MM.1S (cell line): ENCODE data around the gene LGALS12.

Source experiments
- DNase-seq: peaks from one replicate; pipeline ENCODE4 v3.0.0-alpha.2; 2015
- H2AFZ ChIP-seq: fragments of 300-600 bp; sonication (generic); 2 replicates; pipeline ENCODE4 v1.6.0; 2016; ENCODE audit warnings: antibody characterized with exemption, low read length
- H3F3A ChIP-seq: fragments of 300-600 bp; sonication (generic); 2 replicates; pipeline ENCODE4 v1.6.1; 2016; ENCODE audit warnings: mild to moderate bottlenecking, antibody characterized with exemption, low read length, moderate library complexity, mixed read lengths; ENCODE audit not compliant: insufficient read depth
- H3K27ac ChIP-seq: fragments of 300-600 bp; sonication (generic); 2 replicates; pipeline ENCODE4 v1.5.1; 2016; ENCODE audit warnings: mild to moderate bottlenecking, low read length
- H3K27me3 ChIP-seq: fragments of 300-600 bp; sonication (generic); replicated peaks from 2 replicates; pipeline ENCODE4 v1.6.0; 2016; ENCODE audit warnings: low read length; ENCODE audit not compliant: insufficient read depth
- H3K36me3 ChIP-seq: fragments of 300-600 bp; sonication (generic); replicated peaks from 2 replicates; pipeline ENCODE4 v1.6.1; 2016; ENCODE audit warnings: mild to moderate bottlenecking, low read length, mixed read lengths; ENCODE audit not compliant: insufficient read depth
- H3K4me1 ChIP-seq: fragments of 300-600 bp; sonication (generic); 2 replicates; pipeline ENCODE4 v1.6.1; 2016; ENCODE audit warnings: low read length, mixed read lengths
- H3K4me2 ChIP-seq: fragments of 300-600 bp; sonication (generic); 2 replicates; pipeline ENCODE4 v1.6.0; 2016; ENCODE audit warnings: low read depth, low read length
- H3K4me3 ChIP-seq: fragments of 300-600 bp; sonication (generic); 2 replicates; pipeline ENCODE4 v1.5.1; 2016; ENCODE audit warnings: low read length, mixed read lengths
- H3K79me2 ChIP-seq: fragments of 300-600 bp; sonication (generic); 2 replicates; pipeline ENCODE4 v1.6.1; 2016; ENCODE audit warnings: mixed run types, low read length, mixed read lengths
- H3K9ac ChIP-seq: fragments of 300-600 bp; sonication (generic); 2 replicates; pipeline ENCODE4 v1.6.1; 2016; ENCODE audit warnings: low read length, mixed read lengths
- H3K9me2 ChIP-seq: fragments of 300-600 bp; sonication (generic); replicated peaks from 2 replicates; pipeline ENCODE4 v1.6.1; 2016; ENCODE audit warnings: mild to moderate bottlenecking, low read length, mixed read lengths; ENCODE audit not compliant: insufficient read depth
- H3K9me3 ChIP-seq: fragments of 300-600 bp; sonication (generic); replicated peaks from 2 replicates; pipeline ENCODE4 v1.6.1; 2016; ENCODE audit warnings: mild to moderate bottlenecking, low read length, mixed read lengths; ENCODE audit not compliant: insufficient read depth
- H4K20me1 ChIP-seq: fragments of 300-600 bp; sonication (generic); 2 replicates; pipeline ENCODE4 v1.6.1; 2016; ENCODE audit warnings: mild to moderate bottlenecking, low read length, moderate library complexity, mixed read lengths; ENCODE audit not compliant: insufficient read depth
- EZH2 ChIP-seq: fragments of 300-600 bp; sonication (generic); optimal IDR thresholded peaks from 2 replicates; pipeline ENCODE3; 2017; ENCODE audit warnings: low read depth, mild to moderate bottlenecking, antibody characterized with exemption, low read length, mixed read lengths
- EZH2phosphoT487 ChIP-seq: fragments of 300-600 bp; sonication (generic); IDR thresholded peaks from 2 replicates; pipeline ENCODE4 v1.6.1; 2018; ENCODE audit warnings: antibody characterized with exemption, low read length
- TF ChIP-seq, protein P1 (sequence below): fragments of 300-600 bp; sonication (generic); IDR thresholded peaks from 2 replicates; pipeline ENCODE4 v1.5.1; 2016; ENCODE audit warnings: antibody characterized with exemption, low read length, mixed read lengths

The LGALS12 gene

DNA sequence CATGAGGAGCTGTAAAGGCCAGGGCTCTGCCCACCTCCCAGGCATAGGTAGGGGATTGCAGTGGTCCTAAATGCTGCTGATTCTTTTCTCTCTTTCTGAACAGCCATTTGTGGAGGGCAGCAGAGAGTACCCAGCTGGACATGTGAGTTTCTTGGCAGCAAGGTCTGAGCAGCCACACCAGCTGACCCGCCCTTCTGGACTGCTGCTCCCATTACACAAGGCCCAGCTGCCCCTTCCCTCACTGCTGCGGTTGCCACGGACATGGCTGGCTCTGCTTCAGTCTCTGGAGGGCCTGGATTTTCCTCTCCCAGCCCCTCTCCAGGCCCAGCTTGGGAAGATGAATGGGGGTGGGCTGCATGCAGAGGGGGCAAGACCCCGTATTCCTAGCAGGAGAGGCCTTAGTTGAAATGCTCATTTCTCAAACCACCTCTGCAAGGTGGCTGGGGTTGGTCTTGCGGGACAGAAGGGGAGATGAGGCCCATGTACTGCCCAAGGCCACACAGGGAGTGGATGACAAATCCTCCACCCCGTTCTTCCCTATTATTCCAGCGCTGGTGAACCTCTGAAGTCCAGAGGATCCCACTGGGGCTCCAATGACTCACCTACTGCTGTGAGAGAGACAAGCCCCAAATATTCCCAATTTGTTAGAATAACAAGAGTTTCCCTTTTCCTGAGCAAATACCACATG lies 4.6 kb downstream of the LGALS12 start:
- Histone ChIP-seq H2AFZ (no peak overlapping the region), H3K4me1 (no peaks in the 10 kb centered on the region), H3K79me2 (no peaks in the 10 kb centered on the region), H3K9ac (no peak overlapping the region), H3K27me3 (no peaks in the 10 kb centered on the region), H3K9me2 (no peaks in the 10 kb centered on the region), H3K36me3 (no peaks in the 10 kb centered on the region), H3K4me2 (no peak overlapping the region), H3K4me3 (no peak overlapping the region), H3F3A (no peaks in the 10 kb centered on the region), H3K9me3 (no peaks in the 10 kb centered on the region), H3K27ac (no peak overlapping the region), H4K20me1 (no peaks in the 10 kb centered on the region)
- TF ChIP-seq, protein P1, sequence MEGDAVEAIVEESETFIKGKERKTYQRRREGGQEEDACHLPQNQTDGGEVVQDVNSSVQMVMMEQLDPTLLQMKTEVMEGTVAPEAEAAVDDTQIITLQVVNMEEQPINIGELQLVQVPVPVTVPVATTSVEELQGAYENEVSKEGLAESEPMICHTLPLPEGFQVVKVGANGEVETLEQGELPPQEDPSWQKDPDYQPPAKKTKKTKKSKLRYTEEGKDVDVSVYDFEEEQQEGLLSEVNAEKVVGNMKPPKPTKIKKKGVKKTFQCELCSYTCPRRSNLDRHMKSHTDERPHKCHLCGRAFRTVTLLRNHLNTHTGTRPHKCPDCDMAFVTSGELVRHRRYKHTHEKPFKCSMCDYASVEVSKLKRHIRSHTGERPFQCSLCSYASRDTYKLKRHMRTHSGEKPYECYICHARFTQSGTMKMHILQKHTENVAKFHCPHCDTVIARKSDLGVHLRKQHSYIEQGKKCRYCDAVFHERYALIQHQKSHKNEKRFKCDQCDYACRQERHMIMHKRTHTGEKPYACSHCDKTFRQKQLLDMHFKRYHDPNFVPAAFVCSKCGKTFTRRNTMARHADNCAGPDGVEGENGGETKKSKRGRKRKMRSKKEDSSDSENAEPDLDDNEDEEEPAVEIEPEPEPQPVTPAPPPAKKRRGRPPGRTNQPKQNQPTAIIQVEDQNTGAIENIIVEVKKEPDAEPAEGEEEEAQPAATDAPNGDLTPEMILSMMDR, result no peak
- TF ChIP-seq EZH2, result no peak
- no peak for TF ChIP-seq EZH2phosphoT487
- DNase-seq, result no peak

DNA sequence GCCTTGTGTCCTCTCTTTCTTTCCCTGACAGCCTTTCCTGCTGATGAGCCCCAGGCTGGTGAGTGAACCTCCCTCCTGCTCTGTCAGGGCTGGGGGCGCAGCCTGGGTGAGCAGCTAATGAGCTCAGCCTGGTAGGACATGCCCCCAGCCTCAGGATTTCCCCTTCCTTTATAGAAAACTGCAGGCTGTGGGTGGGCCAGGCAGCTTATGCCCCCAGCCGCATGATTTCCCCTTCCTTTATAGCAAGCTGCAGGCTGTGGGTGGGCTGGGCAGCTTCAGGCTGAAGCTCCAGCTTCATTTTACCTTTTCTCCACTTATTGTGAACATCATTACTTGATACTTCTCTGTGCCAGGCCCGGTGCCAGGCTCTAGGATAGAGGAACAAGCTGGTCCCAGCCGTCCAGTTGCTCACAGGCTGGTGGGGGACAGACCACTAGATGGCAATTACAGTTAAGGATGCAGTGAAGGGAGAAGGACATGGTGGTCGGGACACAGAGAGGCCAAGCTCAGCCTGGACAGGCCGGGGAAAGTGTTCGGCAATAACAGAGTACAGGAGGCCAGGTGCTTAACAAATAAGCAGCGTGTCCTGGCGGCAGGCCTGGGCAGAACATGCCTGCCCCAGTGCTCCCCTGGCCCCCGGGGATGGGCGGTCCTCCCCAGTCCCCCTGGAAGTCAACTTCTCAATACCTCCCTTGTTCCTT lies 5.3 kb downstream of the LGALS12 start:
- no peaks in the 10 kb centered on the region for H3K9me2 ChIP-seq
- H3K27ac ChIP-seq, result no peak overlapping the region
- H3K36me3 ChIP-seq, result no peaks in the 10 kb centered on the region
- H4K20me1 ChIP-seq, result no peaks in the 10 kb centered on the region
- TF ChIP-seq EZH2phosphoT487 (no peak), EZH2 (no peak)
- TF ChIP-seq, protein P1, result no peak
- H3K79me2 ChIP-seq, result no peaks in the 10 kb centered on the region
- H2AFZ ChIP-seq, result no peak overlapping the region
- H3K4me2 ChIP-seq, result no peak overlapping the region
- H3F3A ChIP-seq, result no peaks in the 10 kb centered on the region
- no peak overlapping the region for H3K4me3 ChIP-seq
- H3K4me1 ChIP-seq, result no peaks in the 10 kb centered on the region
- H3K27me3 ChIP-seq, result no peaks in the 10 kb centered on the region
- DNase-seq, result no peak
- H3K9me3 ChIP-seq, result no peaks in the 10 kb centered on the region
- no peak overlapping the region for H3K9ac ChIP-seq

DNA sequence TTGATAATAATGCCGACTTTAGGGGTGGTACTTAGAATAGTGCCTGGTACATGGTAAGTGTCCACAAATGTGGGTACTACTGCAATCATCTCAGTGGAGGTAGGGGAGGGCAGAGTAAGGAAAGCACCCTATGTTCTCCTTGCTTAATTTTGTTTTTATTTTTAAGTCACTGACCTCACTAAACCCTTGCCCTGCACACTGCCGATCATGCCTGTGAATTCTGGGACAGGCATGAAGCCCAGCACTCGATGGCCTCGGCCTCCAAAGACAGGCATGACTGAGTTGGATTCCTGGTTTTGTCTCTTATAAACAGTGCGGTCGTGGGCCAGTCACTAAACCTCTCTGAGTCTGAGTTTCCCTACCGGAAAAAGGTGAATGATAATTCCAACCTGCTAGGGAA lies 6.9 kb downstream of the LGALS12 start:
- Histone ChIP-seq H3K27ac (no peak overlapping the region), H3K36me3 (no peaks in the 10 kb centered on the region), H3K4me3 (no peak overlapping the region), H3K4me2 (no peak overlapping the region), H3K9ac (no peak overlapping the region), H3K9me3 (no peaks in the 10 kb centered on the region), H3F3A (no peaks in the 10 kb centered on the region), H2AFZ (no peak overlapping the region), H3K4me1 (no peaks in the 10 kb centered on the region), H3K79me2 (no peaks in the 10 kb centered on the region), H3K9me2 (no peaks in the 10 kb centered on the region), H4K20me1 (no peaks in the 10 kb centered on the region), H3K27me3 (no peaks in the 10 kb centered on the region)
- DNase-seq, result no peak
- TF ChIP-seq, protein P1, result no peak
- TF ChIP-seq EZH2phosphoT487 (no peak), EZH2 (no peak)
